Activated CD8-positive, alpha-beta memory T cell treated with anti-CD3 and anti-CD28 coated beads, Interleukin-2, amount 50 U/mL, for 4 hours (primary cell): Measurements from ENCODE around the gene FANK1.
"Not testable (repeated sequence)": the region's sequence is repeated elsewhere in the genome, so short reads cannot be mapped to it uniquely, and the experiment has no call there.

ENCODE experiments used
- DNase-seq: peaks from one replicate; pipeline ENCODE4 v3.0.0-alpha.2; 2020

FANK1 gene

GRCh38 chr10:126037946-126038345, 141.6 kb downstream of the FANK1 start:
- no peak for DNase-seq

GRCh38 chr10:126041117-126041516, 144.8 kb downstream of the FANK1 start:
- DNase-seq, result no peak

GRCh38 chr10:126041804-126042231, 145.5 kb downstream of the FANK1 start:
- DNase-seq, result peak; percentile 39

GRCh38 chr10:126042354-126042753, 146.0 kb downstream of the FANK1 start:
- no peak for DNase-seq

- DNase-seq, result no peak
Measured at GRCh38 chr10:126042906-126043305, 146.5 kb downstream of the FANK1 start.

- DNase-seq, result no peak
Measured at GRCh38 chr10:126043389-126043788, 147.0 kb downstream of the FANK1 start.

- DNase-seq, result no peak
Measured at GRCh38 chr10:126045861-126046260, 149.5 kb downstream of the FANK1 start.

- no peak for DNase-seq
Measured at GRCh38 chr10:126046831-126047230, 150.5 kb downstream of the FANK1 start.

- DNase-seq, result not testable (repeated sequence)
Measured at GRCh38 chr10:126047749-126048148, 151.4 kb downstream of the FANK1 start.

GRCh38 chr10:126049759-126050700, 153.7 kb downstream of the FANK1 start:
- no peak for DNase-seq

- no peak for DNase-seq
Measured at GRCh38 chr10:126052171-126052570, 155.8 kb downstream of the FANK1 start.

- DNase-seq, result no peak
Measured at GRCh38 chr10:126054191-126054590, 157.8 kb downstream of the FANK1 start.

GRCh38 chr10:126057494-126057893, 161.1 kb downstream of the FANK1 start:
- DNase-seq, result no peak

- DNase-seq, result no peak
Measured at GRCh38 chr10:126058104-126058503, 161.7 kb downstream of the FANK1 start.

GRCh38 chr10:126058507-126058906, 162.1 kb downstream of the FANK1 start:
- DNase-seq, result no peak
